NCI-H524 (cell line): ENCODE data around the gene DDX56.

Experiments used
- DNase-seq, 2 experiments: peaks; one replicate each; lab custom pipeline; 2025; lab: John Stamatoyannopoulos, UW

DDX56 gene

GRCh38 chr7:44534501-44534900 is 39.2 kb downstream of the DDX56 start:
- peak; percentile 9 to 37 for DNase-seq

GRCh38 chr7:44534087-44534486 is 39.6 kb downstream of the DDX56 start:
- no peak for DNase-seq

GRCh38 chr7:44533301-44534055 is 40.2 kb downstream of the DDX56 start:
- DNase-seq = no peak

- no peak for DNase-seq
These were observed 42.0 kb downstream of the DDX56 start for GRCh38 chr7:44531421-44532380.

GRCh38 chr7:44530990-44531389 is 42.7 kb downstream of the DDX56 start:
- no peak for DNase-seq

GRCh38 chr7:44524811-44525388 is 48.8 kb downstream of the DDX56 start:
- no peak for DNase-seq

GRCh38 chr7:44522315-44522714 is 51.4 kb downstream of the DDX56 start:
- DNase-seq = no peak

GRCh38 chr7:44521347-44522095 is 52.2 kb downstream of the DDX56 start:
- no peak for DNase-seq

GRCh38 chr7:44520574-44520973 is 53.1 kb downstream of the DDX56 start:
- DNase-seq = no peak

GRCh38 chr7:44519546-44519945 is 54.2 kb downstream of the DDX56 start:
- DNase-seq = peak; percentile 15 to 61

GRCh38 chr7:44518761-44519160 is 54.9 kb downstream of the DDX56 start:
- no peak for DNase-seq

GRCh38 chr7:44517175-44517574 is 56.5 kb downstream of the DDX56 start:
- no peak for DNase-seq
